HUES48 (cell line): ENCODE data around the gene KCNMB3.
"Not testable (repeated sequence)": the region's sequence is repeated elsewhere in the genome, so short reads cannot be mapped to it uniquely, and the experiment has no call there.

Source experiments
- H3K27ac ChIP-seq: one replicate; pipeline ENCODE4 v1.7.0; 2013; ENCODE audit warnings: low read depth, low read length, inconsistent platforms
- H3K27me3 ChIP-seq: 2 replicates; pipeline ENCODE4 v1.6.1; 2013; ENCODE audit warnings: mild to moderate bottlenecking, low read length; ENCODE audit not compliant: control insufficient read depth, insufficient read depth
- H3K36me3 ChIP-seq: 2 replicates; pipeline ENCODE4 v1.6.1; 2013; ENCODE audit warnings: low read length; ENCODE audit not compliant: control insufficient read depth, insufficient read depth
- H3K4me1 ChIP-seq: 2 replicates; pipeline ENCODE4 v1.6.1; 2013; ENCODE audit warnings: mild to moderate bottlenecking, low read length; ENCODE audit not compliant: control insufficient read depth, insufficient read depth
- H3K4me3 ChIP-seq: 2 replicates; pipeline ENCODE4 v1.5.1; 2013; ENCODE audit warnings: mild to moderate bottlenecking, low read depth, low read length
- H3K9ac ChIP-seq: 2 replicates; pipeline ENCODE4 v1.6.1; 2013; ENCODE audit warnings: mild to moderate bottlenecking, low read depth, low read length, moderate library complexity
- H3K9me3 ChIP-seq: 2 replicates; pipeline ENCODE4 v1.6.1; 2013; ENCODE audit warnings: low read length; ENCODE audit not compliant: control insufficient read depth, insufficient read depth

KCNMB3 gene

GRCh38 chr3:179240299-179240698 is 10.6 kb downstream of the KCNMB3 start:
- H3K4me1 ChIP-seq, H3K27ac ChIP-seq, H3K36me3 ChIP-seq, H3K4me3 ChIP-seq, H3K27me3 ChIP-seq, H3K9ac ChIP-seq, H3K9me3 ChIP-seq: not testable (repeated sequence)

GRCh38 chr3:179236669-179237301 is 14.1 kb downstream of the KCNMB3 start:
- Histone ChIP-seq H3K36me3 (peaks cover 17% of the 10 kb centered on the region), H3K9me3 (no peaks in the 10 kb centered on the region), H3K27me3 (no peaks in the 10 kb centered on the region), H3K27ac (no peak overlapping the region), H3K4me1 (0 out of 2 replicates have a peak, but pooled peaks cover 2% of the 10 kb centered on the region), H3K4me3 (no peak overlapping the region), H3K9ac (no peak overlapping the region)

- Histone ChIP-seq H3K27me3 (no peaks in the 10 kb centered on the region), H3K4me1 (0 out of 2 replicates have a peak, but pooled peaks cover 7% of the 10 kb centered on the region), H3K27ac (no peak overlapping the region), H3K9ac (no peak overlapping the region), H3K4me3 (no peak overlapping the region), H3K9me3 (no peaks in the 10 kb centered on the region), H3K36me3 (peaks cover 35% of the 10 kb centered on the region)
These were observed 16.7 kb downstream of the KCNMB3 start for GRCh38 chr3:179234199-179234598.

- H3K27me3 ChIP-seq: no peaks in the 10 kb centered on the region
- no peak overlapping the region for H3K9ac ChIP-seq
- no peaks in the 10 kb centered on the region for H3K9me3 ChIP-seq
- peaks cover 11% of the 10 kb centered on the region; the same call in 1 of the 2 replicates for H3K4me1 ChIP-seq
- H3K36me3 ChIP-seq: peaks cover 39% of the 10 kb centered on the region
- no peak overlapping the region for H3K4me3 ChIP-seq
- no peak overlapping the region for H3K27ac ChIP-seq
These were observed 17.9 kb downstream of the KCNMB3 start for GRCh38 chr3:179233043-179233442.

- no peak overlapping the region for H3K4me3 ChIP-seq
- no peaks in the 10 kb centered on the region for H3K9me3 ChIP-seq
- H3K27me3 ChIP-seq: no peaks in the 10 kb centered on the region
- peaks cover 11% of the 10 kb centered on the region; the same call in 1 of the 2 replicates for H3K4me1 ChIP-seq
- H3K36me3 ChIP-seq: peaks cover 34% of the 10 kb centered on the region
- no peak overlapping the region for H3K9ac ChIP-seq
- H3K27ac ChIP-seq: peak overlapping the region; percentile 7
These were observed 21.7 kb downstream of the KCNMB3 start for GRCh38 chr3:179229177-179229576.

GRCh38 chr3:179227349-179227748 is 23.6 kb downstream of the KCNMB3 start:
- H3K9ac ChIP-seq: no peak overlapping the region
- H3K9me3 ChIP-seq: no peaks in the 10 kb centered on the region
- H3K27me3 ChIP-seq: no peaks in the 10 kb centered on the region
- H3K27ac ChIP-seq: peak overlapping the region; percentile 63
- no peak overlapping the region for H3K4me3 ChIP-seq
- peaks cover 11% of the 10 kb centered on the region; the same call in 1 of the 2 replicates for H3K4me1 ChIP-seq
- H3K36me3 ChIP-seq: peaks cover 35% of the 10 kb centered on the region

- Histone ChIP-seq H3K9me3 (no peaks in the 10 kb centered on the region), H3K36me3 (peaks cover 23% of the 10 kb centered on the region), H3K27ac (no peak overlapping the region)
These were observed 26.3 kb downstream of the KCNMB3 start for GRCh38 chr3:179224584-179224983.

GRCh38 chr3:179223548-179223947 is 27.4 kb downstream of the KCNMB3 start:
- Histone ChIP-seq H3K4me3 (no peak overlapping the region), H3K4me1 (no peaks in the 10 kb centered on the region), H3K9me3 (no peaks in the 10 kb centered on the region), H3K9ac (no peak overlapping the region), H3K27me3 (no peaks in the 10 kb centered on the region), H3K36me3 (peaks cover 20% of the 10 kb centered on the region), H3K27ac (no peak overlapping the region)

More at GRCh38 chr3:179224584-179224983, 26.3 kb downstream of the KCNMB3 start:
- Histone ChIP-seq H3K4me1 (peaks cover 6% of the 10 kb centered on the region; the same call in 1 of the 2 replicates), H3K4me3 (no peak overlapping the region), H3K9ac (no peak overlapping the region), H3K27me3 (no peaks in the 10 kb centered on the region)

GRCh38 chr3:179218213-179218612 is 32.7 kb downstream of the KCNMB3 start:
- H3K4me3 ChIP-seq, H3K9ac ChIP-seq, H3K27ac ChIP-seq, H3K4me1 ChIP-seq, H3K27me3 ChIP-seq, H3K9me3 ChIP-seq: not testable (repeated sequence)
- H3K36me3 ChIP-seq: peaks cover 11% of the 10 kb centered on the region

- H3K27me3 ChIP-seq, H3K9ac ChIP-seq, H3K4me1 ChIP-seq, H3K27ac ChIP-seq, H3K9me3 ChIP-seq, H3K4me3 ChIP-seq: not testable (repeated sequence)
- H3K36me3 ChIP-seq: peaks cover 13% of the 10 kb centered on the region
These were observed 35.4 kb downstream of the KCNMB3 start for GRCh38 chr3:179215550-179215949.

- H3K9me3 ChIP-seq: no peaks in the 10 kb centered on the region
- H3K4me1 ChIP-seq: peaks cover 11% of the 10 kb centered on the region
- H3K36me3 ChIP-seq: peaks cover 42% of the 10 kb centered on the region
- H3K27ac ChIP-seq: no peak overlapping the region
- H3K9ac ChIP-seq: no peak overlapping the region
- no peak overlapping the region for H3K4me3 ChIP-seq
- H3K27me3 ChIP-seq: no peaks in the 10 kb centered on the region
These were observed 50.1 kb downstream of the KCNMB3 start for GRCh38 chr3:179200790-179201189.
